ENCODE data around the gene GALNT2.

DNA sequence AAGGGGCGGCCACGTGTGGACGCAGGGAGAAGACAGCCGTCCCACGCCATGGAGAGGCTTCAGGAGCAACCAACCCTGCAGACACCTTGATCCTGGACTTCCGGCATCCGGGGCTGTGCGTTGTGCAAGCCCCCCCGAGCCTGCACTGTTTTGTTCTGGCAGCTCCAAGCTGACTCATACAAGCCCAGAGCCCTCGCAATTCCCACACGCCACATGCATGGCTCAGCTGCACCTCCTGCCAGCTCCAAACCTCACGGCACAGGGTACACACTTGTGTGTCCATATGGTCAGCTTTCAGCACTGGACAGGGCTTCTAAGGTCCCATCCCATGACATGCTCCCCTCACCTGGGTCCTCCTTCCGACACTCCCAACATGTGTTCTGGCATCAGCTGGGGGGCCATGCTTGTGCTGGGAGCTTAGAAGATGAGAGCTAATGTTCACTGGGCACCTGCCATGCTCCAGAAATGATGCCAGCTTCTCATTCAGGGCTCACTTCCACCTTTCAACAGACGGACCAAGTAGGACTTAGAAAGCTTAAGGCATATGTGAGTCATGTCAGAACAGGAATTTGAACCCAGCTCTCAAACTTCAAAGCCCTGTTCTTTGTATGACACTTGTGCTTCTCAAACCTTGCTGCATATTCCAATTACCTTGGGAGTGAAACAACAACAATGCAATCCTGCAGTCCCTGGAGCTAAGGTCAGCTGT lies 221.8 kb downstream of the GALNT2 start:
- TF ChIP-seq, protein P1, sequence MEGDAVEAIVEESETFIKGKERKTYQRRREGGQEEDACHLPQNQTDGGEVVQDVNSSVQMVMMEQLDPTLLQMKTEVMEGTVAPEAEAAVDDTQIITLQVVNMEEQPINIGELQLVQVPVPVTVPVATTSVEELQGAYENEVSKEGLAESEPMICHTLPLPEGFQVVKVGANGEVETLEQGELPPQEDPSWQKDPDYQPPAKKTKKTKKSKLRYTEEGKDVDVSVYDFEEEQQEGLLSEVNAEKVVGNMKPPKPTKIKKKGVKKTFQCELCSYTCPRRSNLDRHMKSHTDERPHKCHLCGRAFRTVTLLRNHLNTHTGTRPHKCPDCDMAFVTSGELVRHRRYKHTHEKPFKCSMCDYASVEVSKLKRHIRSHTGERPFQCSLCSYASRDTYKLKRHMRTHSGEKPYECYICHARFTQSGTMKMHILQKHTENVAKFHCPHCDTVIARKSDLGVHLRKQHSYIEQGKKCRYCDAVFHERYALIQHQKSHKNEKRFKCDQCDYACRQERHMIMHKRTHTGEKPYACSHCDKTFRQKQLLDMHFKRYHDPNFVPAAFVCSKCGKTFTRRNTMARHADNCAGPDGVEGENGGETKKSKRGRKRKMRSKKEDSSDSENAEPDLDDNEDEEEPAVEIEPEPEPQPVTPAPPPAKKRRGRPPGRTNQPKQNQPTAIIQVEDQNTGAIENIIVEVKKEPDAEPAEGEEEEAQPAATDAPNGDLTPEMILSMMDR (IDR thresholded peaks at IDR 0.05; ENCODE audit: borderline replicate concordance, extremely low read depth, low read length, poor library complexity, severe bottlenecking), result no peak
- no peak for TF ChIP-seq EZH2 (IDR thresholded peaks at IDR 0.05; ENCODE audit: borderline replicate concordance, low read depth, low read length, severe bottlenecking)

Data from DND-41 (cell line).